Subcutaneous preadipocyte (primary cell): ENCODE data around the gene AMPD1. TPM values are rescaled to one million over a fixed set of nuclear protein-coding genes. Genes with fewer than 3 reads are reported as not detected.

Experiments used
- small RNA-seq: library from RNA; depleted of rRNA; stranded (forward); fragments of <200 nt; gene quantifications from one replicate; pipeline ENCODE3, GENCODE V24; 2012
- total RNA-seq: library from RNA; depleted of rRNA; stranded (reverse); fragments of >200 nt; gene quantifications from 2 replicates; pipeline ENCODE4 v1.2.3, GENCODE V29; 2012

Gene AMPD1
- total RNA-seq = not detected in 2 replicates

DNA sequence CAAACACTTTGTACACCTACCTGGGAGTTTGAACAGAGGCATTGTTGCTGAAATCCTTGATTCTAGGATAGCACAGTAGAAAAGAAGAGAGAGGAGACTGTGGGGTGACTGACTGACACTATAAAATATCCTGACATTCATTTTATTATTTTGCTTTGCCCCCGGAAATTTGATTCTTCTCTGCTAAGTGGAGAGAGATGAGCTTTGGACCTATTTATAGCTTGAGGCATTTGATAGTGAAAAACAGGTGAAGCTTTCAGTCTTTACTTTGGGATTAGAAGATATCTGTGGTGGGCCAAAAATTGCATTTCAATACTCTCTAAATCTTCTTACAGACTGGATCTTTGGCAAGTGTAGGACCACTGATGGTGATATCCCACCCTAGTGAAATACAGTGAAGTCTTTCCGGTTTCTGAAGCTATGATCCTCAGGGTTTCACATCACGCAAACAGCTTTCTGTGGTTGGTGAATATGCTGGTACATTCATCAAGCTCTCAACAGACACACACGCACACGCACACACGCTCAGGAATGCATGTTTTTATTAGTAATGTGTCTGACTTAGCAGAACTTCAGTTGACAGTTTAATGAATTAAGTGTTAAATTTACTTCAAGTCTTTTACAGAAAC, at the start of gene AMPD1:
TSS of gene AMPD1 (minus strand) at position 117 of the 629 bp plus-strand sequence. CDS start at position 42, 75 bp downstream.

DNA sequence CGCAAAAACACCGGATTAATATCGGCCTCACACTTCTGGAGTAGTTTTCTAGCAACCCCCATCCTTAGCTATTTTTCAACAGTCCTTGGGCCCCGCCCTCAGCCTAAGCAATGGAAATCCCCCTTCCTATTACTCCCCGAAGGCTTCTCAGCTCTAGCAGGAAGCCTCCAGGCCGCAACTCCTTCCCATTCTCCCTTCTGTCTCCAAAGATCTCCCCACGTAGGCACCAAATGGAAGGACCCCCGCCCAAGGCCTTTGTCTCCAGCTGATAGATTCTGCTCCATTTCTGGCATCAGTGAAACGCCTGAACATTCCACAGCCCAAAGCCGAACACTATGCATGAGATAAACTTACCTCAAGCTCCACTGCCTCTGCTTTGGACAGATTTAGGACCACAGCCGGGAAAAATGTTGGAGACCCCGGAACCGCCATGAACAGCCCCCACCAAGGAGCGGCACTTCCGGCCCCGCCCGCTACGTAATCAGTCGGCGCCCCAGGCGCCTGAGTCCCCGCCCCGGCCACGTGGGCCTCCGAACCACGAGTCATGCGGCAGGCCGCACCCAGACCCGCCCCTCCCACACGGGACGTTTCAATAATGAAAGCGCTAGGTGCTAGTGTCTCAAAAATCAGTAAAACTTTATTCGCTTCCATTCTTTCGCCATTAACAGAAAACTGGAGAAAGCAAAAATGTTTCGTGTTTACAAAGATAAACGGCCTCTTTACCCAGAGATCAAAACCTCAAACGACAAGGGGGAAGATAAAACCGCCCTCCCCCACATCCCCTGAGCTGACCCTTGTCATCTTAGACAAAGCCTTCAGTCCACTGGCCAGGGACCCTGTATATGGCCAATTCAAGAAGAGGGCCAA, 21.2 kb upstream of the AMPD1 start, which contains the start of gene NRAS:
TSS of gene NRAS (minus strand) at position 468 of the 867 bp plus-strand sequence. CDS start 611 bp downstream, outside the sequence.

GRCh38 chr1:114669562-114670082, 25.7 kb downstream of the AMPD1 start, which contains the start of gene DENND2C:
TSS of gene DENND2C (minus strand) at chr1:114670049. CDS start at chr1:114625984, 44,065 bp downstream.

Small RNA genes within 50 kb of the gene (small RNA-seq; reads per million reads assigned to genes)
- gene RN7SL432P = not detected
- not detected for gene RNY1P13

Other genes with a start within 250 kb of the AMPD1 start
- gene TRIM33, start 184.3 kb downstream of the AMPD1 start, total RNA-seq = 27.9 and 35.6 TPM in 2 replicates
- 27.4 and 29.0 TPM in 2 replicates for gene BCAS2, start 113.9 kb downstream of the AMPD1 start, total RNA-seq
- 2.5 and 3.7 TPM in 2 replicates for gene DENND2C, start 25.5 kb downstream of the AMPD1 start, total RNA-seq
- gene NRAS, start 21.2 kb upstream of the AMPD1 start, total RNA-seq = 56.6 and 87.2 TPM in 2 replicates
- 375 and 412 TPM in 2 replicates for gene CSDE1, start 62.4 kb upstream of the AMPD1 start, total RNA-seq
- 41.2 and 48.9 TPM in 2 replicates for gene SIKE1, start 85.1 kb upstream of the AMPD1 start, total RNA-seq
- not detected in 2 replicates for gene SYCP1, start 159.3 kb upstream of the AMPD1 start, total RNA-seq